NCI-H82 treated with DMSO at 0.1 percent for 48 hours (cell line): ENCODE results near the gene SLC12A4.
"Not testable (repeated sequence)": the region's sequence is repeated elsewhere in the genome, so short reads cannot be mapped to it uniquely, and the experiment has no call there.

Experiments used
- DNase-seq: peaks from one replicate; lab custom pipeline; 2025; ENCODE audit not compliant: unreplicated experiment; lab: John Stamatoyannopoulos, UW

The SLC12A4 gene

GRCh38 chr16:67988675-67989074 lies 20.2 kb upstream of the SLC12A4 start:
- DNase-seq, result no peak

- no peak for DNase-seq
Measured at GRCh38 chr16:67987460-67988160, 19.2 kb upstream of the SLC12A4 start.

GRCh38 chr16:67986949-67987348 lies 18.5 kb upstream of the SLC12A4 start:
- DNase-seq, result no peak

GRCh38 chr16:67982011-67982696 lies 13.7 kb upstream of the SLC12A4 start:
- DNase-seq, result no peak

DNA sequence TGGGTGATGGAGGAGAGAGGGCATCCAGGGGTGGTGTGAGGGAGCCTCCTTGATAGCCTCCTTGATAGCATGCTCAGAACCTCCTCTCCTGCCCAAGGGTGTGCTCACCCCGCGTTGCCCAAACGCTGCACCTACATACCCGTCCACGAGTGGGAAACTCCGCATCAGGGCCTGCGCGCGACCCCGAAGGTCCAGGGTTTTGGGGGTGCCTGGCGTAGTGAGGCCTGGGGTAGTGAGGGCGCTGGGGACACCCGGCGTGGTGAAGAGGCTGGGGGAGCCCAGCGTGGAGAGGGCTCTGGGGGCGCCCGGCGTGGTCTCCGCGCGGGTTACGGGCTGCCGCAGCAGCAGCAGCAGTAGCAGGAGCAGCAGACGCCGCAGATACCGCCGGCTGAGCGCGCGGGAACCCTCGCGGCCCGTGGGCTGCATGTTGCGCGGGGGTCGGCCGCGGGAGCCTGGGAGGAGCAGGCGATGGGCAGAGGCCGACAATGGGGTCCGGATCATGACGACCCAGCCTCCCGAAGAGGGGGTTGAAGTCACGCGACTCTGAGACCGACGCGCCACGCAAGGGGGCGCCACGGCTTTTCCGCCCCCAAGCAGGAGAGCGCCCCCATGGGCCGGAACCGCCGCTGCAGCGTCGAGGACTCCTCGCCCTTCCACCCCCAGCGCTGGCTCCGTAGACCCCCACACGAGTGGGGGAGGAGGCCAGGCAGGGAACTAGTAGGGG lies 11.7 kb upstream of the SLC12A4 start, which contains the start of gene DPEP3:
Gene DPEP3 (minus strand): TSS at position 545 of the 724 bp plus-strand sequence. CDS start 119 bp downstream, at position 426.
- DNase-seq, result no peak

GRCh38 chr16:67977469-67978227 lies 9.2 kb upstream of the SLC12A4 start:
- DNase-seq, result no peak

DNA sequence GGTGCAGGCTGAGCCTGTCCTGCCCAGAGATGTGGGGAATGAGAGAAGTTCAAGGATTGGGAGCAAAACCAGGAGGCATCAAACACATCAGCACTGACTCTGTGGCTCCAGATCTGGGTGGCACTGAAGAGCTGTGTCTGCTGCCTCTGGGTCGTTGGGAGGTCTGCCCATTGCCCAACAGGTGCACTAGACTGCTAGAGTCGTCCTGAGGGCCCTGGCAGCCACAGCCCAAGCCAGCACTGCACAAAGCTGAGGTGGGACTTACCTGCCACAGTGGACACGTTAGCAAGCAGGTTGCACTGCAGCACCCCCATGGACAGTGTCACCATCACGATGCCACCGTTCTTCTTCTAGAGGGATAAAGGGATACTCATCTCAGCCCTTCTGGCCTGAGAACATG lies 8.6 kb upstream of the SLC12A4 start:
- no peak for DNase-seq

DNA sequence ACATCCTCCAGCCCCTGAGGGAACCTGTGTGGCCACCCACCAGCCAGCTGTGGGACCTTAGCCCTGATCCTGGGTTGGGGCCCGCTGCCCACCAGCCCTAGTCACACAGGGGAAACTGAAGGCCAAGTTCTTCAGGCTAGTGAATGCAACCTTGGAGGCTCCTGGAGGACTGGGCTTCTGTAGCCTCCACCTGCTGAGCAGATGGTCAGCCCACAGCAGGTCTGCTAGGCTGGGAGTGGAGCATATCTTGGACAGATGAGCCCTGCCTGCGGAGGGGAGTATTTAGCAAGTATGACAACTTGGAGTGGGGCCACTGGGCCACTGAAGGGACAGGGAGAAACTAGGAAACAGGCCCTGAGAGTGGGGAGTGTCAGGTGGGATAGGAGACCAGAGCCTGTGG lies 7.8 kb upstream of the SLC12A4 start:
- DNase-seq, result no peak

GRCh38 chr16:67975321-67976105 lies 7.1 kb upstream of the SLC12A4 start:
- no peak for DNase-seq

DNA sequence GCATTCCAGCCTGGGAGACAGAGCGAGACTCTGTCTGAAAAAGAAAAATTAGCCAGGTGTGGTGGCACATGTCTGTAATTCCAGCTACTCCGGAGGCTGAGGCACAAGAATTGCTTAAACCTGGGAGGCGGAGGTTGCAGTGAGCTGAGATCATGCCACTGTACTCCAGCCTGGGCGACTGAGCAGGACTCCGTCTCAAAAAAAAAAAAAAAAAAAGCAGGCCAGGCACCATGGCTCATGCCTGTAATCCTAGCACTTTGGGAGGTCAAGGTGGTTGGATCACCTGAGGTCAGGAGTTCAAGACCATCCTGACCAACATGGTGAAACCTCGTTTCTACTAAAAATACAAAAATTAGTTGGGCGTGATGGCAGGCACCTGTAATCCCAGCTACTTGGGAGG lies 3.8 kb upstream of the SLC12A4 start:
- not testable (repeated sequence) for DNase-seq

GRCh38 chr16:67971111-67971510 lies 2.7 kb upstream of the SLC12A4 start:
- DNase-seq, result no peak

DNA sequence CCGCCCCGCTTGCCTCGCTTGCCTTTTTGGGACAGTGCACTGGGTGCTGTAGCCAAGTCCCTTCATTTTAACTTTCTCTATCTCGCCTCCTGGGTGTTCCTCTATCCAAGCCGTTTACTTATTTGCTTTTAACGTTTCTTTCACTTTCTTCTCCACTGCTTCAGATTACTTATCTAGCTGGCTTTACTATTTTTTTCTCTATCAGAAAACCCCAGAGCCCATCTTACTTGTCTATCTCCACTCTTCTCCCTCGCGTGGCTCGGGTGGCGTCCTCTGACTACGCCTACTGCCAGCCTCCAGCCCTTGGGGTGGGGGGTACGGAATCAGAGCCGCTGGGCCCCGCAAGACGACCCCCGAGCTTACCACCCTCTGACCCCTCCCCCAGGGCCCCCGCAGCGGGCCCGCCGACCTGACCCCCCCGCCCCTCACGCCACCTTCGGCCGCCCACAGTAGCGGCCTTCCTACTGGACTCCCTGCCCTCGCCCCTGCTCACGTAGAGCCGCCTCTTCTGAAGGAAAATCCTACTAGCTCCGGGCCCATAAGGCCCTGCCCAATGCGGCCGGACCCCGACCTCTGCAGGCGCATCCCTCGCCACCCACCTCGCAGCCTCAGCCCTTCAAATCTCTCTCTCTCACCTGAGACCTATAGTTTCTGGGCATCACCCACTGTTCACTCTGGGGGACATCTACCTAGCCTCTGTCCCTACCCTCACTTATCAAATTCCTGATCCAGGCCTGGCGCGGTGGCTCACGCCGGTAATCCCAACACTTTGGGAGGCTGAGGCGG lies 1.0 kb upstream of the SLC12A4 start:
- DNase-seq, result no peak

DNA sequence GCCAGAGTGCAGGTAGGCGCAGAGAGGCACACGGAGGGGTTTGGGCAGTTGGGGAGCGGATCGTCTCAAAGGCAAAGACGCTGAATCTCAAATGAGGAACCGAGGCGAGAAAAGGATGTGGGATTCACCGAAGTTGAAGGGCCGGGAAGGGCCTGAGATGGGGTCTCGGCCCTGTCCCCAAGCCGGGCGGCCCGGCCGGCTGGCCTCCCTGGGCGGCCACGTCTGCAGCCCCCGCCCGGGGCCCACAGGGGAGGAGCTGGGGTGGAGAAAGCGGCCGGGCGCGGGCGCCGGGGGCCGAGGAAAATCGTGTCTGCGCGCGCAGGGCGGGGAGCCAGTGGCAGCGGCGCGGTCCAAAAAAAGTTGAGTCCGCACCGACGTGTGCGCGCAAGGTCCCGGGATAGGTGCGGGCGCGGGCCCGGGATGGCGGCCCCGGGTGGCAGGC lies 458 bp downstream of the SLC12A4 start:
- DNase-seq, result no peak

GRCh38 chr16:67967183-67967957 lies 1.1 kb downstream of the SLC12A4 start:
- DNase-seq, result peak; percentile 10

- no peak for DNase-seq
Measured at GRCh38 chr16:67966549-67967182, 1.8 kb downstream of the SLC12A4 start.

DNA sequence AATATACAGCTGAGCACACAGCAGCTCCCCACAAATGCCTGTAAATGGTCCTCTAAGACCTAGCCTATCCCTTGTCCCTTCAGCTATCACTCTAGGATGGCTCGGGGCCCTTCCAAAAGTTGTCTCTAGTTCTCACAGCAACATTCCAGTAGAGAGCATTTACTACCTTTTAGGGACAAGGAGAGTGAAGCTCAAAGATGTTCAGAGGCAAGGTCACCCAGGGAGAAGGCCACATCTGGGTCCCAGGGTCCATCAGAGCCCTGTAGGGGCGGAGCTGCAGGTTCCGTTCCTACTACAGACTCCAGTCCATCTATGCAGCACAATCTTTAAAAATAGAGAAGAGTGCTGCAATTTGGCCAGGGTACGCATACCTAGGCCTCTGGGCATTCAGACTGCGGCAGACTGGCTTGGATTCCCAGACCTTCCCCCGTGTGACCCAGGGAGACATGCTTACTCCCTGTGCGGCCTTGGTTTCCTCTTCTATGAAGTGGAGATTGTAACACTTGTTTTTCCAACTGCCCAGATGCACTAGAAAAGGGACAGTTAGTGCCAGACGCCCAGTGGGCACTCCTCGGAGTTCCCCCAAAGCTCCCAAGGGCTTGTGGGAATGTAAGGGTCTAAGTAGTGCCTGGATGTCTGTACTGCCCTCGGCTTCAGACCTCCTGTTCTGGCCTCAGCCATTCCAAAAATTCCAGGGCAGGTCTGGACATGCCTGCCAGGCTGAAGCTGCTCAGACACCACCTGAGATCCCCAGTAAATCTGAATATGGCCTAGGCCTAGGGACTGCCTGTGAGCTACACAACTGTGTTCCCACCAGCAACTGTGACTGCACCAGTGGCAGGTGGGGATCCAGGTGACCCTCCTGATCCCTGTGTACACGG lies 2.5 kb downstream of the SLC12A4 start:
- no peak for DNase-seq

DNA sequence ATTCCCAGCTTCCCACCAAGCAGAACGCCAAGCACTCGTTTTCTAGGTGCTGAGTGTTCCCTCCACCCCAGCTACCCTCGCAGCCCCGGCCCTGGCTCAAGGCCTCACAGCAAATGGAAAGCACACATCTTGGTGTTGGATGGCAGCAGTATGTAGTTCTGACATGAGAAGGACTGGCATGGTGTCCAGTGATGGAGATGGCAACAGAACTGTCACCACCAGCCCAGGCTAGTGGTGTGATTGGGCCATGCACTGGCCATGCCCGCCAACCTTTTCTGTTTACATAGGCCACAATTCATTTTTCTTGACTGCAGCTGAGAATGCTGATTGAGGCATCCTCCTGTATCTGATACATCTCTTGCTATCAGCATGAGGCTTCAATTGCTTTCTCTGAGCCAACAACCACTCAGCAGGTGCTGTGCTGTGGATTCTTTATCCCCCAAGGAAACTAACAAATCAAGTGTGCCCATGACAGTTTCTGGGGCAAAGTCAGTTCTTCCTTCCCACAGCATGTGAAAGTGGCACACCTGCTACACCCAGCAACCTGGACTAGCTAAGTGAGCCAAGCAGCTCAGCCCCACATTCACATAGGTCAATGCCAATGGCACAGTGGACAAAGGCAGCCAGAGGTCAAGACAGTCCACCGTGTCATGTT lies 3.8 kb downstream of the SLC12A4 start:
- no peak for DNase-seq
